Stimulated activated naive CD8-positive, alpha-beta T cell treated with anti-CD3 and anti-CD28 coated beads, Interleukin-15, amount 100 ng/mL, for 72 hours (primary cell): ENCODE data around the gene DRAXIN.

Experiments used
- ATAC-seq: fragments of 150-1000 bp; cut with Tn5 transposase; 2 replicates; pipeline ENCODE4 v1.10.0; 2021; ENCODE audit warnings: mild to moderate bottlenecking, moderate library complexity
- DNase-seq, 2 donors: peaks; one replicate each; pipeline ENCODE4 v3.0.0; 2021 to 2022
- H3K27ac Mint-ChIP-seq, 2 donors: one replicate each; pipeline ENCODE4 v1.8.0; 2022; ENCODE audit warnings: mild to moderate bottlenecking in 2 of 2, mixed read lengths in 2 of 2, moderate library complexity in 2 of 2
- H3K27me3 Mint-ChIP-seq: one replicate; pipeline ENCODE4 v1.8.0; 2022; ENCODE audit warnings: mixed read lengths
- H3K4me1 Mint-ChIP-seq: one replicate; pipeline ENCODE4 v1.8.0; 2022; ENCODE audit warnings: mild to moderate bottlenecking, mixed read lengths
- H3K4me3 Mint-ChIP-seq, 2 donors: one replicate each; pipeline ENCODE4 v1.8.0; 2022; ENCODE audit warnings: mild to moderate bottlenecking in 2 of 2, mixed read lengths in 2 of 2, moderate library complexity in 1 of 2
- H3K9me3 Mint-ChIP-seq, 2 donors: one replicate each; pipeline ENCODE4 v1.8.0; 2022; ENCODE audit warnings: mixed read lengths in 2 of 2

Gene DRAXIN

GRCh38 chr1:11706292-11706691 lies 14.8 kb downstream of the DRAXIN start:
- no peak for DNase-seq
- peaks cover 16% of the 10 kb centered on the region for H3K27me3 Mint-ChIP-seq
- no peak overlapping the region for H3K27ac Mint-ChIP-seq
- no peak for ATAC-seq
- H3K4me1 Mint-ChIP-seq = peaks cover 17% of the 10 kb centered on the region
- H3K9me3 Mint-ChIP-seq = no peaks in the 10 kb centered on the region
- no peak overlapping the region for H3K4me3 Mint-ChIP-seq

- ATAC-seq (no peak), DNase-seq (no peak)
- H3K4me1 Mint-ChIP-seq = peaks cover 17% of the 10 kb centered on the region
- peaks cover 16% of the 10 kb centered on the region for H3K27me3 Mint-ChIP-seq
- H3K9me3 Mint-ChIP-seq = no peaks in the 10 kb centered on the region
- H3K4me3 Mint-ChIP-seq = no peak overlapping the region
- peak overlapping the region in 1 of 2 donors; percentile 40 for H3K27ac Mint-ChIP-seq
These were observed 16.2 kb downstream of the DRAXIN start for GRCh38 chr1:11707621-11708276.

GRCh38 chr1:11708554-11709350 lies 17.2 kb downstream of the DRAXIN start:
- Mint-ChIP-seq H3K4me3 (no peak overlapping the region), H3K4me1 (peaks cover 9% of the 10 kb centered on the region), H3K9me3 (no peaks in the 10 kb centered on the region), H3K27me3 (peaks cover 16% of the 10 kb centered on the region), H3K27ac (no peak overlapping the region)
- DNase-seq (no peak), ATAC-seq (no peak)

- no peak for ATAC-seq
- no peak overlapping the region for H3K4me3 Mint-ChIP-seq
- H3K27ac Mint-ChIP-seq = no peak overlapping the region
- no peak for DNase-seq
- no peaks in the 10 kb centered on the region for H3K9me3 Mint-ChIP-seq
- H3K4me1 Mint-ChIP-seq = peaks cover 9% of the 10 kb centered on the region
- peaks cover 7% of the 10 kb centered on the region for H3K27me3 Mint-ChIP-seq
These were observed 20.0 kb downstream of the DRAXIN start for GRCh38 chr1:11711490-11711889.

GRCh38 chr1:11712285-11712684 lies 20.8 kb downstream of the DRAXIN start:
- DNase-seq (no peak), ATAC-seq (no peak)
- Mint-ChIP-seq H3K4me1 (peaks cover 9% of the 10 kb centered on the region), H3K27me3 (peaks cover 7% of the 10 kb centered on the region), H3K9me3 (no peaks in the 10 kb centered on the region), H3K27ac (no peak overlapping the region), H3K4me3 (no peak overlapping the region)

GRCh38 chr1:11713095-11713494 lies 21.6 kb downstream of the DRAXIN start:
- Mint-ChIP-seq H3K9me3 (no peaks in the 10 kb centered on the region), H3K4me1 (peaks cover 9% of the 10 kb centered on the region), H3K27me3 (no peaks in the 10 kb centered on the region), H3K27ac (peak overlapping the region in 1 of 2 donors; percentile 12), H3K4me3 (no peak overlapping the region)
- no peak for ATAC-seq
- DNase-seq = no peak

GRCh38 chr1:11714831-11715575 lies 23.5 kb downstream of the DRAXIN start:
- Mint-ChIP-seq H3K27me3 (no peaks in the 10 kb centered on the region), H3K9me3 (no peaks in the 10 kb centered on the region), H3K4me3 (no peak overlapping the region), H3K4me1 (peaks cover 11% of the 10 kb centered on the region), H3K27ac (peak overlapping the region in 1 of 2 donors; percentile 59)
- no peak for DNase-seq
- ATAC-seq = no peak

- DNase-seq (peak; percentile 76), ATAC-seq (peak; percentile 87)
- H3K27me3 Mint-ChIP-seq = no peaks in the 10 kb centered on the region
- H3K27ac Mint-ChIP-seq = peak overlapping the region; percentile 75 to 95
- peak overlapping the region; percentile 78 to 91 for H3K4me3 Mint-ChIP-seq
- peaks cover 17% of the 10 kb centered on the region for H3K4me1 Mint-ChIP-seq
- H3K9me3 Mint-ChIP-seq = no peaks in the 10 kb centered on the region
These were observed 28.0 kb downstream of the DRAXIN start for GRCh38 chr1:11719313-11720032.

GRCh38 chr1:11720033-11720376 lies 28.5 kb downstream of the DRAXIN start:
- Mint-ChIP-seq H3K27ac (peak overlapping the region in 1 of 2 donors; percentile 75), H3K27me3 (no peaks in the 10 kb centered on the region), H3K4me1 (peaks cover 17% of the 10 kb centered on the region), H3K9me3 (no peaks in the 10 kb centered on the region), H3K4me3 (peak overlapping the region; percentile 78 to 91)
- ATAC-seq (no peak), DNase-seq (no peak)

- no peak for ATAC-seq
- H3K27me3 Mint-ChIP-seq = no peaks in the 10 kb centered on the region
These were observed 29.0 kb downstream of the DRAXIN start for GRCh38 chr1:11720525-11720924.

GRCh38 chr1:11721311-11721710 lies 29.8 kb downstream of the DRAXIN start:
- no peak for ATAC-seq
- Mint-ChIP-seq H3K9me3 (no peaks in the 10 kb centered on the region), H3K27me3 (no peaks in the 10 kb centered on the region), H3K27ac (no peak overlapping the region), H3K4me3 (no peak overlapping the region), H3K4me1 (peaks cover 28% of the 10 kb centered on the region)
- no peak for DNase-seq

More at GRCh38 chr1:11720525-11720924, 29.0 kb downstream of the DRAXIN start:
- Mint-ChIP-seq H3K4me1 (peaks cover 20% of the 10 kb centered on the region), H3K4me3 (peak overlapping the region in 1 of 2 donors; percentile 9), H3K27ac (no peak overlapping the region), H3K9me3 (no peaks in the 10 kb centered on the region)
- DNase-seq = no peak

GRCh38 chr1:11722538-11722937 lies 31.0 kb downstream of the DRAXIN start:
- no peak for DNase-seq
- no peaks in the 10 kb centered on the region for H3K27me3 Mint-ChIP-seq

GRCh38 chr1:11725616-11726015 lies 34.1 kb downstream of the DRAXIN start:
- no peaks in the 10 kb centered on the region for H3K9me3 Mint-ChIP-seq
- H3K4me3 Mint-ChIP-seq = no peak overlapping the region
- no peak overlapping the region for H3K27ac Mint-ChIP-seq
- no peaks in the 10 kb centered on the region for H3K27me3 Mint-ChIP-seq
- DNase-seq (no peak), ATAC-seq (no peak)
- H3K4me1 Mint-ChIP-seq = peaks cover 34% of the 10 kb centered on the region

More at GRCh38 chr1:11722538-11722937, 31.0 kb downstream of the DRAXIN start:
- Mint-ChIP-seq H3K4me3 (no peak overlapping the region), H3K4me1 (peaks cover 29% of the 10 kb centered on the region), H3K9me3 (no peaks in the 10 kb centered on the region), H3K27ac (no peak overlapping the region)
- no peak for ATAC-seq

- DNase-seq (no peak), ATAC-seq (no peak)
- H3K27me3 Mint-ChIP-seq = no peaks in the 10 kb centered on the region
- no peak overlapping the region for H3K27ac Mint-ChIP-seq
- H3K9me3 Mint-ChIP-seq = no peaks in the 10 kb centered on the region
- H3K4me3 Mint-ChIP-seq = no peak overlapping the region
- peaks cover 49% of the 10 kb centered on the region for H3K4me1 Mint-ChIP-seq
These were observed 35.6 kb downstream of the DRAXIN start for GRCh38 chr1:11727119-11727518.

GRCh38 chr1:11728126-11728806 lies 36.8 kb downstream of the DRAXIN start:
- Mint-ChIP-seq H3K27me3 (no peaks in the 10 kb centered on the region), H3K27ac (no peak overlapping the region), H3K9me3 (no peaks in the 10 kb centered on the region), H3K4me3 (no peak overlapping the region), H3K4me1 (peaks cover 60% of the 10 kb centered on the region)
- ATAC-seq (no peak), DNase-seq (no peak)
